Cardiac muscle cell (in vitro differentiated cells and primary cell): ENCODE data around the gene COP1. TPM values are rescaled to one million over a fixed set of nuclear protein-coding genes. Genes with fewer than 3 reads are reported as not detected.
A peak's percentile ranks its signal among the peaks of the same experiment; 100 is the strongest.
"Not testable (repeated sequence)": the region's sequence is repeated elsewhere in the genome, so short reads cannot be mapped to it uniquely, and the experiment has no call there.

ENCODE experiments used
- DNase-seq, 2 donors: peaks; one replicate each; pipeline versions ENCODE4 v3.0.0 to v3.0.0-alpha.2; 2010 to 2017; ENCODE audit warnings: low read depth in 1 of 2, low spot score in 1 of 2
- H3K27ac ChIP-seq: fragments of 200-600 bp; sonication (generic); 2 replicates; pipeline ENCODE4 v1.5.1; 2016
- H3K27me3 ChIP-seq: fragments of 200-600 bp; sonication (generic); 2 replicates; pipeline ENCODE4 v1.6.0; 2016; ENCODE audit warnings: control low read depth
- H3K36me3 ChIP-seq: fragments of 200-600 bp; sonication (generic); 2 replicates; pipeline ENCODE4 v1.5.1; 2016; ENCODE audit warnings: control low read depth
- H3K4me1 ChIP-seq: fragments of 200-600 bp; sonication (generic); 2 replicates; pipeline ENCODE4 v1.8.1; 2017; ENCODE audit warnings: low read depth, mild to moderate bottlenecking, mixed run types
- H3K4me3 ChIP-seq: fragments of 200-600 bp; sonication (generic); 2 replicates; pipeline ENCODE4 v1.5.1; 2016; ENCODE audit warnings: mild to moderate bottlenecking
- H3K9me3 ChIP-seq: fragments of 200-600 bp; sonication (generic); 2 replicates; pipeline ENCODE4 v1.5.1; 2017; ENCODE audit warnings: low read depth, mild to moderate bottlenecking, control low read depth
- CTCF ChIP-seq: IDR thresholded peaks from 2 replicates; pipeline ENCODE4 v1.5.1; 2012; ENCODE audit warnings: low read depth, mild to moderate bottlenecking, low read length
- polyA plus RNA-seq: library from polyadenylated mRNA; unstranded; fragments of >200 nt; fragmentation: Nextera tagmentation; extraction: Ambion mirVana; gene quantifications from 2 replicates; pipeline ENCODE4 v1.2.1, GENCODE V29; 2016
- total RNA-seq: library from RNA; depleted of rRNA; stranded (reverse); fragments of >200 nt; gene quantifications from 2 replicates; pipeline ENCODE4 v1.2.3, GENCODE V29; 2016

COP1 gene
- total and polyA plus RNA-seq, 2 experiments from 2014 or later, result 58.8 to 71.3 TPM

GRCh38 chr1:176102768-176103350 lies 104.2 kb downstream of the COP1 start:
- Histone ChIP-seq H3K9me3 (no peaks in the 10 kb centered on the region), H3K36me3 (peaks cover 3% of the 10 kb centered on the region), H3K27me3 (no peaks in the 10 kb centered on the region), H3K4me1 (no peaks in the 10 kb centered on the region), H3K4me3 (no peak overlapping the region), H3K27ac (no peak overlapping the region)
- TF ChIP-seq CTCF, result no peak
- DNase-seq, result peak in 1 of 2 donors; percentile 3

DNA sequence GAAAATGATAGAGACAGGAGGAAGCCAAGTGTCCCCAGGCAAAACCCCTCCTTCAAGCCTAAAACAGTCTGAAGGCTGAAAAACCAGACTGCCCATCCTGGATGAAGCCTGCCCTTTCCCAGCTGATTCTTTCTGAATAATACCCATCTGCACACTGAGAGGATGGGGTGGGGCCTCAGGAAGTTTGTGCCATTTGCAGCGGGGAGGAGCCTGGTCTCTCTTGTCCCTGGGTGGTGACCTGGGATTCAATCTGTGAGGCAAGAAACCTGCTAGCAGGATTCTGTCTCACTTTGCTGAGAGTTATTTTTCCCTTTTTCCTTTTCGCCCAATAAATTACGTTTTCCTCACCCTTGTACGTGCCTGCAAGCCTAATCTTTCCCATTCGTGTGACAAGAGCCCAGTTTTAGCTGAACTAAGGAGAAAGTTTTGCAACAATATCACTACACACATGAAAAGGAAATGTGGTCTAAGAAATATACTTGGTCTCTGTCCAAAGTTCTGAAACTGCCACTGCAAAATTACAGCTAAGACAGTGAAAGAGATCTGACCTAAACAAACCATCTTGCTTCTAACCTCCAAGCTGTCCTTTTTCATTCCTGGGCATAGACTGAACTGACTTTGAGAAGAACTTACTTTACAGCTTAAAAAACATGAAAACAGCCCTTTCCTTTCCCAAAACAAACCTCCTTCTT lies 105.0 kb downstream of the COP1 start:
- no peak for TF ChIP-seq CTCF
- no peak overlapping the region for H3K4me3 ChIP-seq
- peak; percentile 45 to 64 for DNase-seq
- H3K9me3 ChIP-seq, result no peaks in the 10 kb centered on the region
- H3K27me3 ChIP-seq, result no peaks in the 10 kb centered on the region
- peaks cover 3% of the 10 kb centered on the region for H3K36me3 ChIP-seq
- no peak overlapping the region for H3K27ac ChIP-seq
- no peaks in the 10 kb centered on the region for H3K4me1 ChIP-seq

- Histone ChIP-seq H3K27ac (no peak overlapping the region), H3K27me3 (no peaks in the 10 kb centered on the region), H3K9me3 (no peaks in the 10 kb centered on the region), H3K4me1 (no peaks in the 10 kb centered on the region), H3K36me3 (no peaks in the 10 kb centered on the region), H3K4me3 (no peak overlapping the region)
- no peak for DNase-seq
- TF ChIP-seq CTCF, result no peak
Measured at GRCh38 chr1:176098560-176098959, 108.5 kb downstream of the COP1 start.

DNA sequence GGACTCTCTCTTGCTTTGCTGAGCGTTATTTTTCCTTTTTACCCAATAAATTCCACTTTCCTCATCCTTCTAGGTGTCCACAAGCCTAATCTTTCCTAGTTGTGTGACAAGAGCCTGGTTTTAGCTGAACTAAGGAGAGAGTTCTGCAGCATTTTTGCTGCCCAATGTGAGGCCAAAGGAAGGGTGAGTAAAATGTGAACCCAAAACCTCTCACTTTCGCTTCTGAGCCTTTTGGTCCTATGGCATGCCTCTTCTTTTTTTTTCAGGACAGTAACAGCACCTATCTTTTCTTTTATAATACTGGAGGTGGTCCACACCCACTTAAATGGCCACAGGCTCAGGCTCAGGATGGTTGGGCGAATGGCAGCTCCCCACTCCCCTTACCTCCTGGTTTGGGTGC lies 111.1 kb downstream of the COP1 start:
- TF ChIP-seq CTCF, result no peak
- Histone ChIP-seq H3K27ac (no peak overlapping the region), H3K4me3 (no peak overlapping the region), H3K9me3 (no peaks in the 10 kb centered on the region), H3K36me3 (no peaks in the 10 kb centered on the region), H3K27me3 (no peaks in the 10 kb centered on the region), H3K4me1 (no peaks in the 10 kb centered on the region)
- DNase-seq, result no peak

DNA sequence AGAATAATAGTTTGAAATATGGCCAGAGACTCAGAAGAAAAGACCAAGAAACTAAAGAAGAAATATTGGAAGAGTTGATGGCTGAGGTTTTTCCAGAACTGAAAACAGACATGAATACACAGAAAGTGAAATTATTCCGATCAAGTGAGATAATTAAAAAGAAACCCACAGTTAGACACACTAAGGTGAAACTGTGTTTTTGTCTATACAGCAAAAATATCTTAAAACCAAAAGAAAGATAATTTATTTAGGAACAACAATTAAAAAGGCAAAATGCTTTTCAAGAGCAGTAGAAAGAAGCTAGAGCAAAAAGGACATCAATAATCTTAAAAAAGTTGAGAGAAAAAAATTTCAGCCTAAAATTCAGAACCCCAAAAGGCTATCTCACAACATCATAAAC lies 116.3 kb downstream of the COP1 start:
- Histone ChIP-seq H3K4me1 (no peaks in the 10 kb centered on the region), H3K27me3 (no peaks in the 10 kb centered on the region), H3K4me3 (no peak overlapping the region), H3K36me3 (no peaks in the 10 kb centered on the region), H3K9me3 (no peaks in the 10 kb centered on the region), H3K27ac (no peak overlapping the region)
- no peak for TF ChIP-seq CTCF
- DNase-seq, result no peak

DNA sequence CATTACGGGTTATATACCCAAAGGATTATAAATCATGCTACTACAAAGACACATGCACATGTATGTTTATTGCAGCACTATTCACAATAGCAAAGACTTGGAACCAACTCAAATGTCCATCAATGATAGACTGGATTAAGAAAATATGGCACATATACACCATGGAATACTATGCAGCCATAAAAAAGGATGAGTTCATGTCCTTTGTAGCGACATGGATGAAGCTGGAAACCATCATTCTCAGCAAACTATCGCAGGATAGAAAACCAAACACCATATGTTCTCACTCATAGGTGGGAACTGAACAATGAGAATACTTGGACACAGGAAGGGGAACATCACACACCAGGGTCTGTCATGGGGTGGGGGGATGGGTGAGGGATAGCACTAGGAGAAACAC lies 119.3 kb downstream of the COP1 start:
- not testable (repeated sequence) for DNase-seq, H3K4me1 ChIP-seq, H3K27me3 ChIP-seq, H3K4me3 ChIP-seq, H3K9me3 ChIP-seq, H3K27ac ChIP-seq
- peaks cover 11% of the 10 kb centered on the region for H3K36me3 ChIP-seq
